Hepatocyte (in vitro differentiated cells): ENCODE results near the gene BTD.

Experiments used
- EZH2 ChIP-seq: fragments of 200-600 bp; sonication (generic); IDR thresholded peaks from 2 replicates; pipeline ENCODE4 v1.6.1; 2016; ENCODE audit warnings: antibody characterized with exemption, mild to moderate bottlenecking, borderline replicate concordance
- TF ChIP-seq, protein P1 (sequence below): fragments of 200-600 bp; sonication (generic); IDR thresholded peaks from 2 replicates; pipeline ENCODE4 v1.5.1; 2016; ENCODE audit warnings: antibody characterized with exemption, mild to moderate bottlenecking; ENCODE audit not compliant: poor library complexity

DNA sequence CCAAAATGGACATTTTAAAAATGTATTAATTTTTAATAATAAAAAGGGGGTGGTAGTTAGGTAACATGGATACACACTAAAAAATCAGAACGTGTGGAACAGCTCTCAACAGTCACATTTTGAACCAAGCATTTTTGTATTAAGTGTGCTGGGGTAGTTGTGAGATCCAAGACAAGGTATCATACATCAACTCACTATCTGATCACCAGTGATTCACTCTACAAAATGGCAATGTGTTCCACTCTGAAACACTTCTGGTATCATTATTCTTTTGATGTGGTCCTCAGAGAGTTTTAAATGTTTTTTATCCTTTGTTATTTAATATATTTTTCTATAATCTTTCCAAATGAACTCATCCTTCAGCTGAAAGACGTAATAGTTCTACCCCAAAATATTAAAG, 5.6 kb upstream of the BTD start:
- TF ChIP-seq, protein P1, sequence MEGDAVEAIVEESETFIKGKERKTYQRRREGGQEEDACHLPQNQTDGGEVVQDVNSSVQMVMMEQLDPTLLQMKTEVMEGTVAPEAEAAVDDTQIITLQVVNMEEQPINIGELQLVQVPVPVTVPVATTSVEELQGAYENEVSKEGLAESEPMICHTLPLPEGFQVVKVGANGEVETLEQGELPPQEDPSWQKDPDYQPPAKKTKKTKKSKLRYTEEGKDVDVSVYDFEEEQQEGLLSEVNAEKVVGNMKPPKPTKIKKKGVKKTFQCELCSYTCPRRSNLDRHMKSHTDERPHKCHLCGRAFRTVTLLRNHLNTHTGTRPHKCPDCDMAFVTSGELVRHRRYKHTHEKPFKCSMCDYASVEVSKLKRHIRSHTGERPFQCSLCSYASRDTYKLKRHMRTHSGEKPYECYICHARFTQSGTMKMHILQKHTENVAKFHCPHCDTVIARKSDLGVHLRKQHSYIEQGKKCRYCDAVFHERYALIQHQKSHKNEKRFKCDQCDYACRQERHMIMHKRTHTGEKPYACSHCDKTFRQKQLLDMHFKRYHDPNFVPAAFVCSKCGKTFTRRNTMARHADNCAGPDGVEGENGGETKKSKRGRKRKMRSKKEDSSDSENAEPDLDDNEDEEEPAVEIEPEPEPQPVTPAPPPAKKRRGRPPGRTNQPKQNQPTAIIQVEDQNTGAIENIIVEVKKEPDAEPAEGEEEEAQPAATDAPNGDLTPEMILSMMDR, result no peak
- TF ChIP-seq EZH2, result no peak
